GM21737 (cell line): ENCODE measurements around the gene SZT2.
"Not testable (repeated sequence)": the region's sequence is repeated elsewhere in the genome, so short reads cannot be mapped to it uniquely, and the experiment has no call there.

ENCODE experiments used
- ATAC-seq: cut with Tn5 transposase; IDR thresholded peaks from one replicate; pipeline ENCODE4 v1.9.1; 2021; ENCODE audit warnings: mild to moderate bottlenecking, moderate library complexity; ENCODE audit not compliant: unreplicated experiment

Gene SZT2

DNA sequence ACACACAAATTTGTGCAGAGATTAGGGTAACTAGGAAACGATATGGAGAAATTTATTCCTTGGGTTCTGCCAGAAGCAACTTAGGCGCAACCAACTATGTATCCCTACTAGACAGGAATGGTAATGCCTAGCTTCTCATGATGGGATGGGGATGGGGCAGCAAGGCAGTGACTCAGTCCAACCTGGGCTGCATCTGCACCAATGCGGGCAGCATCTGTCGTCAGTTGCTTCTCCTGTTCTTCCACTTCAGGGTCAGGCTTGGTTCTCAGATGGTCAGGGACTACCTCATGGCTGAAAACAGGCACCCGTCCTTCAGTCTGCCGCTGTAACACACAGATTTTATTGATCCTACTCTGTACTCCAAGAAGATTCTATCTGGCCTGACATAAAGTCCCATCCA is 3.0 kb upstream of the SZT2 start:
- no peak for ATAC-seq

DNA sequence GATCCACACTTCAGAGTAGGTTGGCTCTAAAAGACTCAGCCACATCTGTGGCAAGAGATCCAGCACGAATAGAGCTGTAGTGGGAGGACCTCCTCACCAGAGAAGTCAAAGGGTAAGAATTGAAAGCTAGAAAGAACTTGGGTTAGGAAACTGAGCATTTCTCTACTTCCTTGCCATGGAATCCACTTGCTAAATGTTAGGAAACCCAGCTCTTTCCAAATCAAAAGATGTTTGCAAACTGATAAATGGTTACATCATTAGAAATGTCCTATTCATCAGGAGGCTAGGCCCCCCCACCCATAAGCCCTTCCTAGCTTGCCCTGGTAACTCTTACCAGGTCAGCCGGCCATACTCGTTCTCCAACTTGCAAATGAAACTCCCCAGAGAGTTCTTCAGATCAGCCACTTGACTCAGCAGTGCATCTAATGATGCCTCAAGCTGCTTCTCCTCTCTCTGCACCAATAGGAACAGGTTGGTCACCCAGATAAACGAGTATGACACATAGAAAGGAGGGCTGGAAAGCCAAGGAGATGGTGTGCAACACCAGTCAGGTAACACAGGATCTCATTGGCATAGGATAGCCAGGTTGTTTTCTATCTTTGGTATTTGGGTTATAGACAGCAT is 1.6 kb upstream of the SZT2 start:
- ATAC-seq, result no peak

DNA sequence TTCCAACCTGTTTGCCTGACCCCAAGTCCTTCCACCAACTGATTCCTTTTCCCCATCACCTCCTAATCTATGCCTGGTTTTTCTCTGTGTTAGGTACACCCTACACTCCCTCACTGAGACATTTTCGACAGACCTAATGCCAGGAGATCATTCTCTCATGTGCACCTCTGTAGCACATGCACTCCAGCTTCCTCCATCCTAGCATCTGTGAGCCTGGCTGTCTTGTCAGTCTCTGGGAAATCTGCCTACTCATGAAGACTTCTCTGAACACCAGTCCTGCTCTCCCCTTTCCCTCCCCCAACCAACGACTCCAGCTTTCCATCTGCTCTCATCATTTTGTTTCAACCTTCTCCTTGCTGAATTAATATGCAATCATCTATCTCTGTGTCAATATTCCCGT is 1.1 kb upstream of the SZT2 start:
- ATAC-seq, result no peak

DNA sequence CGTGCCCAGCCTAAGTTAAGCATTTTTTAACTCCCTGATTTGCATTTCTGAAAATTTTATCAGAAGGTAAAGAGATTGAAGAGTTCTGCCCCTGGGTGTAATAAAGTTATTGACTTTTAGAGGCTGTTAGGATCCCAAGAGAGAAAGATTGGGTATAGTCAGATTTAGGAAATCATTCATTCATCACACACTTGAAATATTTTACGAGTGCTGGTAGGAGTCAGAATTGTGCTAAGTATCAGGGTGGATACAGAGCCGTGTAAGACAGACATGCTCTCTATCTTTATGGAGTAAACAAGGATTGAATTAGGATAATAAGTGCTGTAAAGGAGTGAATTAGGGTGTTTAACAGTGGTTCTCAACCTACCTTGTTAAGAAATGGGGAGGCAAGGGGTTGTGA is 3.0 kb downstream of the SZT2 start:
- no peak for ATAC-seq

DNA sequence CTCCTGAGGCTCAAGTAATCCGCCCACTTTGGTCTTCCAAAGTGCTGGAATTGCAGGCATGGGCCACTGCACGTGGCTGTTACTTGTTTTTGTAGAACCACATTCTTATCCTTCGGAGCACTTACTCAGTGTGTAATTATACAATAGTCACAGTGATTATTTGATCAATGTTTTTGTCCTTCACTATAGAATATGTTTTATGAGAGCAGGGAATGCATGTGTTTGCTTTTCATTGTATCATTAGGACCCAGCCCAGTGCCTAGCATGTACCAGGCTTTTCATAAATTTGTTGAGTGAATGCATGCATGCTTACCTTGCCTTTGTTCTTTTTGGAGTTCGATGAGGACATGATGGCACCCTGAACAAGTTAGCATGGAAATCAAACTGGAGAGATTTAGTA is 5.8 kb downstream of the SZT2 start:
- ATAC-seq, result no peak

DNA sequence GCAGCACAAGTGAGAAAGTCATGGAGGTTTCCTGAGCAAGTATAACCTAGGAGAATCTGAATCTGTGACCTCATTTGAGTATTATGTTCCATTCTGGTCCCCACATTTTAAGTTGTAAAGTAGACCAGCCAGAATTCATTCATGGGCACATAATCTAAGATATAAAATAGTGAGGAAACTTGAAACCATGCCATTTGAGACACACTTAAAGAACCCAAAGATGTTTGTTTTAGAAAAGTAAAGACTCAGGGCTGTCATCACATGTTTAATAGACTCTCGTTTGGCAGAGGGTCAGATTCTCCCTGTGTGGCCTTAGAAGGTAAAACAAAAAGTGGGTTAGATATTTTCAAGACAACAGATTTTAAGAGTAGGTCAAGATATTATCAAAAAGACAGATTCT is 6.4 kb downstream of the SZT2 start:
- no peak for ATAC-seq

DNA sequence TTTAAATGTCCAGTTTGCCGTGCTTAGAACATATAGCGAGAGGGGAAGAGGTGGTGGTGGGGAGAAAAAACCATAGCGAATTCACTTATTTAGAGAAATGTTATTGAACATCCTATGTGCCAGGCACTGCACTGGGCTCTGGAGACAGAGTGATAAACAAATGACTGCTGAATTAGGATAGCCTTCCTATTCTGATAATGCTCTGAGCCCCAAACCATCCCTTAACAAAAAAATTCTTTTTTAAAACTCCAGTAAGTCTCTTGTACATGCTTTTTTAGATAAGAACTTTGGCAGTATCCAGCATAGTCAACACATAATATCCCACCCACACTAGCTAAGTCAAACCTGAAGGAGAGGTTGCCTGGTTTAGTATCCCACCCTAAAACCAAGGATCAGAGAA is 8.5 kb downstream of the SZT2 start:
- ATAC-seq, result no peak

DNA sequence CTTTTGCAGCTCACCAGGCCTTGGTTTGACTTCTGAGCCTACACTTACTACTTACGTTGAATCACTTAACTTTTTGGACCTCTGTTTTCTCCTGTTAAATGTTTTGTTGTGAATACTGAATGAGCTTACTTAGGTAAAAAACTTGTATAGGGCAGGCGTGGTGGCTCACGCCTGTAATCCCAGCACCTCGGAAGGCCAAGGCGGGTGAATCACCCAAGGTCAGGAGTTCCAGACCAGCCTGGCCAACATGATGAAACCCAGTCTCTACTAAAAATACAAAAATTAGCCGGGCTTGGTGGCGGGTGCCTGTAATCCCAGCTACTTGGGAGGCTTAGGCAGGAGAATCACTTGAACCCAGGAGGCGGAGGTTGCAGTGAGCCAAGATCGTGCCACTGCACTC is 10.7 kb downstream of the SZT2 start:
- not testable (repeated sequence) for ATAC-seq

DNA sequence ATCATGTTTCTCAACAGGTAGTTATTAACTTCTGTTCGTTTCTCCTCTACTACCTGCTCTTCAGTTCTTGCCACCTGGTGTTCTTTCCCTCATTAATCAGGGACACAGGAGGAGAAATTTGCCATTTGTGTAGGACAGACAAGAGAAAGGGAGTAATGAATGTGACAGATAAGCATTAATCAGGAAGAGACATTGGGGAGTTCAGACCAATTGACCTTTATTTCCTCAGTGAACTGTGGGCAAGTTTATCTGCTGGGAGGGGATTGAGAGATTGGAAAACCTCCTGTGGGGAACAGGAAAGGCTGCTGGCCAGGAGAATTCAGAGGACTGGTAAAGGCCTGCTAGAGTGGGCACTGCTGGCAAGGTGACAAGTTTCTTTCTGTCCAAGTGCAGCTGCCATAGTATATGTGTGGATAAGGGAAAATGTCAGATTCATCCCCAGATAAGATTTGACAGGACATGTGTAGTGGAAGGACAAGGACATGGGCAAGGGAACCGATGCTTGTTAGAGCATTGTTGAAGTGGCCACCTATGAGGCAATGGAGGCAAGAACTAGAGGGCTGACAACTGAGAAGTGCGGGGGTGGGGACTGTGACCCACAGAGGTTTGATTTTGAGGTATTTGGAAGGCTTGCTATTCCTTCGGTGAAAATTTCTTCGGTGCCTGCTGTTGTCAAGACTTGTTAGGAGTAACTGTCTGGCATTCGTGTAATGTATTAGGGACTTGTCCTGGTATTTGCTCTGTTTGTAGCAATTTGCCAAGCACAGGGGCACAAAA is 12.6 kb downstream of the SZT2 start:
- no peak for ATAC-seq

DNA sequence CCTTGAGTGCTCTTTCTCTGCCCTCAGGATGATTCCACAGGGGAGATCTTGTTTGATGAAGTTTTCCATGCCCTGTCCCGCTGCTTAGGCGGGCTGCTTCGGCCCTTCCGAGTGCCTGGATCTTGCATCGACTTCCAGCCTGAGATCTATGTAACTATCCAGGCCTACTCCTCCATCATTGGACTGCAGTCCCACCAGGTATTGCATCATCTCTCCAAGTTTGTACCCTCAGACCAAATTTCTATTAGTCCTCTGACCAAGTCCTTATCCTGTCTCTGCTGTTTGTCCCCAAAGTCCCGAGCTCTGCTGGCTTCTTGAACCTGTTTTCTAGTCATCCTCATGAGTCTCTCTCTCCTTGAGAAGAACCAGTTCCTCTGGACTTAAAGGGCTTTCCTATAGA is 14.7 kb downstream of the SZT2 start:
- no peak for ATAC-seq

DNA sequence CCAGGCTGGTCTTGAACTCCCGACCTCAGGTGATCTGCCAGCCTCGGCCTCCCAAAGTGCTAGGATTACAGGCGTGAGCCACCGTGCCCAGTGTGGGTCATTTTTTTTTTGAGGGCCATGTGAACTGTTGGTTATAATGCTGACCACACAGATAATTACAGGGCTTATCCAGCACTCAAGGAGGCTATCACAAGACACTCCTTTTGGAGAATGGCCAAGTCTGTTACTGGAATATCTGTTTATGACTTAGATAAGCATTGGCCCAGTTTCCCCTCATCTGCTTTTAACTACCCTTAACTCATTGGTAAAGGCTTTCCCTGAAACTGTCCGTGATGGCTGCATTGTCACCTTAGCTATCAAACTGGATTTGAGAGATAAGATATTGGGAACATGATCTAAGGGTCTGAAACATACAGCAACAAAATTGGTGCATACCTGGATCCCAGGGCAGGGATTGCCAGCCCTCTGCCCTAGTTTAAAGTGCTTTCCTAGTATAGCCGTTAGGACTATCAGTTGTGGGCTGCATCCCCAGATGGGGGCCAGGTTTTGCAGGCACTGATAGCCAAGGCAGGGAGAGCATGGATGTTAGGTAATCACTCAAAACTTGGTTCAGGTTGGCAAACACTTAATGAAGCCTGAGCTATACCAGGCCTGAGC is 15.6 kb downstream of the SZT2 start:
- ATAC-seq, result no peak

DNA sequence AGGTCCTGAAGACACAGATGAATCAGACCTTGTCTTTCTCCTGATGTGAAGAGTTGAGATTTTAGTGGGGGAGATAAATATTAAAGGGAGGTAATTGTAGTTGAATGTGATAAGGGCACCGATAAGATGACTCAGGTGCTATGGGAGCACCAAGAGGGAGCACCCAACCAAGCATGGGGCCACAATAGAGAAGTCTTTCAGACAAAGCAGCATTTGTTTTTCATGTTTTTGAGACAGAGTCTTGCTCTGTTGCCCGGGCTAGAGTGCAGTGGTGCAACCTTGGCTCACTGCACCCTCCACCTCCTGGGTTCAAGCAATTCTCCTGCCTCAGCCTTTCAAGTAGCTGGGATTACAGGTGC is 16.2 kb downstream of the SZT2 start:
- no peak for ATAC-seq

DNA sequence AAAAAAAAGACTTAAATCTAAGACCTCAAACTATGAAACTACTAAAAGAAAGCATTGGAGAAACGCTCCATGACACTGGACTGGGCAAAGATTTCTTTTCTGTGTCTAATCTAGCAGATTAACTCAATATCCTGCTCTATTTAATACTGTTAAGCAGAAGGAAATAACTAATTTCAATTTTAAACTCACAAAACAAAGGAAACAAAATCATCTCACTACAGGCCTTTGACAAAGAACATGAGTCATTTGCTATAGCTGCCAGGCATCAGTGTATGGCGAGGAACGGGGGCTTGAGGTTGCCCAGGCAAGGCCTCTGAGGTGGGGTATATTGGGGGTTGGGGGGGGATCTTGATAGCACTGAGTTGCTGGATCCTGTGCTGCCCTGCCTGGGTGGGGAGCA is 20.9 kb downstream of the SZT2 start:
- ATAC-seq, result no peak

DNA sequence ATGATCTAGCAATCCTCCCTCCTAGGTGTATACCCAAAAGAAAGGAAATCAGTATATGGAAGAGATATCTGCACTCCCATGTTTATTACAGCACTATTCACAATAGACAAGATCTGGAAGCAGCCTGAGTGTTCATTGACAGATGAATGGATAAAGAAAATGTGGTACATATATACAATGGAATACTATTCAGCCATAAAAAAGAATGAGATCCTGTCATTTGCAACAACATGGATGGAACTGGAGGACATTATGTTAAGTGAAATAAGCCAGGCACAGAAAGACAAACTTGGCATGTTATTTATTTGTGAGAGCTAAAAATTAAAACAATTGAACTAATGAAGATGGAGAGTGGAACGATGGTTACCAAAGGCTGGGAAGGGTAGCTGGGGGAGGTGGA is 23.7 kb downstream of the SZT2 start:
- ATAC-seq, result not testable (repeated sequence)

DNA sequence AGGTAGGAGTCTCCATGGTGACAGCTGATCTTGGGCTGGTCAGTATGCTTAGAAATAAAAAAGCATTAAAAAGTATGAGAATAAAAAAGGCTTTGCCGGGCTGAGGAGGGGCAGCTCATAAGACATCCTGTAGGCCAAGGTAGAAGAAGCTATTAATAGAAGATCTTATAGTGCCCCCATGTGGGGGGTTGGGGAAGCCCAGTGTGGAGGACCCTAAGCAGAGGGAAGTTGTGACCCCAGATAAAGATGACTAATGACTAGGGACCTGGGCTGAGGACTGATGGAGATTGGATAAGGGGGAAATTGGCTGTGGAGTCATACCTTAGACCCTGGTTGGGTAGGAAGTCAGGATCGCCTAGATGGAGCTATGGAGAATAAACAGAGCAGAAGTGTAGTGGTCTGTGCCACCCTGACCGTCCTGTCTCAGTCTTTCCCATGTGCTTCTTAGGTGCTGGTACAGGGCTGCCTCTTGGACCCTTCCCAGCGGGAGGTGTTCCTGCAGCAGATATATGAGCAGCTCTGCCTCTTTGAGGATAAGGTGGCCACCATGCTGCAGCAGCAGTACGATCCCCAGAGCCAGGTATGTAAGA is 25.0 kb downstream of the SZT2 start:
- ATAC-seq, result no peak

DNA sequence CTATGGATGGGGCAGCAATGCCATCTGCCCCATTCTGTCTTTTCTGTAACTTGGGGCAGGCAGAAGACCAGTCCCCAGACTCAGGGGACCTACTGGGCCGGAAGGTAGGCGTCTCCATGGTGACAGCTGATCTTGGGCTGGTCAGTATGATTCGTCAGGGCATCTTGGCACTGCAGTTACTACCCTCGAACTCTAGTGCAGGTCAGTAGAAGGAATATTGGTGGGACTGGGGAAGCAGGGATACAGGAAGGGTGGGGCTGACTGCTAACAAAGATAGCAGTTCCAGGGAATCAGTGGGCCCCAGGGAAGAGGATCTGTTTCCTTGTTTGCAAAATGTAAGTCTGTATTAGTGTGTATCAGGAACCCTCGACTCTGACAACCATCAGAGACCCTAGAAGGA is 26.2 kb downstream of the SZT2 start:
- no peak for ATAC-seq

DNA sequence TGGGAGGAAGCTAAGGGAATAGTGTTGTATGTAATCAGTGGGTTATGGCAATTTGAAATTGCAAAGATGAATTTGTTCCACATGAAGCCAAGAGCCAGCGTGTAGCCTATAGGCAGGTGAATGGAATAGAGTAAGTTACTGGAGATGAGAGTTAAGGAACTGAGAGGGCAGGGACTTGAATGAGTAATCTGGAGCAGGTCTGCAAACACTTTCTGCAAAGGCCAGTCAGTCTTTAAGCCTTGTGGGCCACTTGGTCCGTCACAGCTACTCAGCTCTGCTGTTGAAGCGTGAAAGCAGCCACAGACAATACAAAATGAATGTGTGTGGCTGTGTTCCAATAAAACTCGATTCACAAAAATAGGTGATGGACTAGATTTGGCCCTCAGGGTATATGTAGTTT is 29.2 kb downstream of the SZT2 start:
- ATAC-seq, result no peak

DNA sequence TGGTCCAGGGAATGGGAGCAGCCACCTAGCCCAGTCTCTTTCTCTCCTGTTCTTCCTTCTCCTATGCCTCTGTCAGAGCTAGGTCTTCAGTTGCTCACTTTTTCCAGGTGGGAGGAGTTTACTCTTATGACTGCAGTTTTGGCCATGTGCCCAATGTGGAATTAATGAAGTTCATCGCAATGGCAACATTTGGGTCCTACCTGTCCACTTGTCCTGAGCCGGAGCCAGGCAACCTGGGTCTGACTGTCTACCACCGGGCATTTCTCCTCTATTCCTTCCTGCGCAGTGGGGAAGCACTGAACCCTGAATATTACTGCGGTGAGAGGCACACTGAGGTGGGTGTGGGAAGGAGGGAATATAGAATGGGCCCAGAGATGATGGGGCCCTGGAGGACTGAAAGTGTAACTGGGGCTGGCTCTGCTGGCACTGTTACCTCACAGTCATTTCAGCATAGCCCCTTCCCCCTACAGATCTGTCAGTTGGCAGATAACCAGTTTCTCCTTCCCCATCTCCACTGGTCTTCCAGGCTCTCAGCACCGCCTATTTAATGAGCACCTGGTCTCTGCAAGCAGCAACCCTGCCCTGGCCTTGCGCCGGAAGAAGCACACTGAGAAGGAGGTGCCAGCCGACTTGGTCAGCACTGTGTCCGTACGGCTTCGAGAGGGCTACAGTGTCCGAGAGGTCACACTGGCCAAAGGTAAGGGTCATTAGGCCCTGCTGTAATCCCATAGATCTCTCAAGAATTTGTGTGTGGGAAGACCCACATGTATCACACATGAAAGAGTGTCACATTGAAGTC is 30.1 kb downstream of the SZT2 start:
- ATAC-seq, result no peak

DNA sequence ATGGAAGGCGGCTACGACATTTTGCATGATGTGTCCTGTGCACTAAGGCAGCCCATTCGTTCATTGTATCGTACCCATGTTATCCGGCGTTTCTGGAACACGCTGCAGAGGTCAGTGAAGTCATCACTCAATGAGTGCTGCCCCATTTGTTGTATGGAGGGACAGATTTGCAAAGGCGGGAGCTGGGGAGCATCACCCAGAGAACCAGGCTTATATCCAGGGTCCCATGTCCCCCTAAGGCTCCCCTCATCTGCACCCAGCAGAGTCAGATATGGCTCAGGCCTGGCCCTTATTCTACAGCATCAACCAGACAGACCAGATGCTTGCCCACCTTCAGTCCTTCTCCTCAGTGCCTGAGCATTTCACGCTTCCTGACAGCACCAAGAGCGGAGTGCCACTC is 31.2 kb downstream of the SZT2 start:
- ATAC-seq, result no peak

DNA sequence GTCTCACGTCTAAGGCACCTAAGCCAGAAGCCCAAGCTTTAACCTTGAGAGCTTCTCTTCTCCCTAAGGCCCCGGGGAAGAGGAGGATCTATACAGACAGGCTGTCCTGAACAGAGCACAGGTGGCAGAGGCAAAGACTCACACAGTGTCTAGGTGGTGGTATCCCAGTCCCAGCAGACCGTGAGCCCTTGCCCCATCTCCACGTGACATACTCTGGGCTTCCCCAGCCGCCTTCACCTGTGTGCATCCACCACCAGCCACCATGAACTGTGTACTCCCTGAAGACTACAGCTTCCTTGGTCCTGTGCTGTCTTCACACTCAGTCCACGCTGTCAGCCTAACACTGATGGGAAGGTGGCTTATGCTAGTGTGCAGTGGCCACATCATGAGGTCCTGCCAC is 31.7 kb downstream of the SZT2 start:
- no peak for ATAC-seq
